HEK293T (cell line): ENCODE results near the gene RBBP8.

ENCODE experiments used
- FOXK2 ChIP-seq: fragments of 450-650 bp; IDR thresholded peaks from 2 replicates; pipeline ENCODE4 v1.6.1; 2016; ENCODE audit warnings: mild to moderate bottlenecking
- HDGF ChIP-seq: fragments of 450-650 bp; IDR thresholded peaks from 2 replicates; pipeline ENCODE4 v1.6.1; 2017; ENCODE audit warnings: antibody characterized with exemption, borderline replicate concordance
- LEF1 ChIP-seq: fragments of 450-650 bp; IDR thresholded peaks from 2 replicates; pipeline ENCODE4 v1.6.1; 2017; ENCODE audit warnings: mild to moderate bottlenecking, borderline replicate concordance
- NFRKB ChIP-seq: fragments of 450-650 bp; IDR thresholded peaks from 2 replicates; pipeline ENCODE4 v1.6.1; 2016; ENCODE audit warnings: mild to moderate bottlenecking, moderate library complexity
- SP1 ChIP-seq: fragments of 450-650 bp; IDR thresholded peaks from 2 replicates; pipeline ENCODE4 v1.6.1; 2017
- SUZ12 ChIP-seq: fragments of 450-650 bp; IDR thresholded peaks from 2 replicates; pipeline ENCODE4 v1.6.1; 2016; ENCODE audit warnings: mild to moderate bottlenecking
- TARDBP ChIP-seq: fragments of 450-650 bp; IDR thresholded peaks from 2 replicates; pipeline ENCODE4 v1.6.1; 2016
- ZNF384 ChIP-seq: fragments of 450-650 bp; IDR thresholded peaks from 2 replicates; pipeline ENCODE4 v1.6.1; 2016
- TF ChIP-seq, protein P1 (sequence below): fragments of 450-650 bp; IDR thresholded peaks from 2 replicates; pipeline ENCODE4 v1.6.1; 2016

DNA sequence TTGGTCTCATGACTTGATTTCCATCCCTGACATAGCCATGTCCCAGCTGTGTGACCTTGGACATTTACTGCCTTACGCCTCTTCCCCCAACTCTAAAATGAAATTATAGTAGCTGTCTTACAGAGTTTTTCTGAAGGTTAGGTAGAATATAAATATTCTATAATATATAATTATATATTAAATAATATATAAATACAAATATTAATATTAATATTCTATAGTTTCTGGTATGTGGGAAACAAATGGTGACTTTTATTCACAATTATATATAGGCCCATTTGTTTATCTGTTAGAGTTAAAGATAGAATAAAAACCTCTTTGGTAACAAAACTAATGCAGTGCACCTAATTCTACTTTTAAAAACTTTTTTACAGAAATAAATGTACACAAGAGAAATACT lies 1.7 kb downstream of the RBBP8 start:
- TF ChIP-seq FOXK2 (no peak), SUZ12 (no peak), SP1 (no peak), NFRKB (no peak), LEF1 (no peak), ZNF384 (no peak), HDGF (no peak), TARDBP (no peak)
- TF ChIP-seq, protein P1, sequence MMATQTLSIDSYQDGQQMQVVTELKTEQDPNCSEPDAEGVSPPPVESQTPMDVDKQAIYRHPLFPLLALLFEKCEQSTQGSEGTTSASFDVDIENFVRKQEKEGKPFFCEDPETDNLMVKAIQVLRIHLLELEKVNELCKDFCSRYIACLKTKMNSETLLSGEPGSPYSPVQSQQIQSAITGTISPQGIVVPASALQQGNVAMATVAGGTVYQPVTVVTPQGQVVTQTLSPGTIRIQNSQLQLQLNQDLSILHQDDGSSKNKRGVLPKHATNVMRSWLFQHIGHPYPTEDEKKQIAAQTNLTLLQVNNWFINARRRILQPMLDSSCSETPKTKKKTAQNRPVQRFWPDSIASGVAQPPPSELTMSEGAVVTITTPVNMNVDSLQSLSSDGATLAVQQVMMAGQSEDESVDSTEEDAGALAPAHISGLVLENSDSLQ = no peak
